Astrocyte of the cerebellum (primary cell): ENCODE results near the gene TOR2A.

Experiments used
- DNase-seq: peaks from one replicate; pipeline ENCODE4 v3.0.0-alpha.2; 2011; ENCODE audit warnings: low read depth
- H3K4me3 ChIP-seq: 2 replicates; pipeline ENCODE4 v1.5.1; 2011; ENCODE audit warnings: mild to moderate bottlenecking, low read depth, low read length, moderate library complexity
- CTCF ChIP-seq: IDR thresholded peaks from 2 replicates; pipeline ENCODE4 v1.5.1; 2012; ENCODE audit warnings: low read length, low read depth, moderate library complexity, mild to moderate bottlenecking; ENCODE audit errors: missing control alignments
- in situ Hi-C: cut with HindIII; loops from 2 replicates; pipeline ENCODE4 v1.10.0; 2017; ENCODE audit warnings: low sequenced_read_pairs

TOR2A gene

DNA sequence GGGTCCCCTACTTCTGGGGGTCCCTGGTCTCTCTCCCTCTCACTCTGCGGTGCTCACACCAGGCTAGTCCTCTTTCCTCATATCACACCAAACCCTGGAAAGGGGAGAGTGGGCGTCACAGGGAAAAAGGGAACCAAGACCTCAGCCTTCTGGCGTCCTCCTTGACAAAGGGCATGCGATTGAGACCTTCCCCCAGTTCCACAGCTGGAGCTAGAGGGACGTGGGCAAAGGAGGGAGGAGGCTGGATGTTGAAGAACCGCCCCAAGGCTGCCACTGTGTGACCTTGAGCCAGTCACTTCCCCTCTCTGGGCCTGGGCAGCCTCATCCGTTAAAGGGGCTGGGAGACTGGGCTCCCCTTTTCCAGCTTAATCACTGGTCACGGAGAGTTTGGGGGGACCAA lies 18.5 kb upstream of the TOR2A start:
- in situ Hi-C loops: no loop called here
- no peak for TF ChIP-seq CTCF
- DNase-seq: no peak
- no peak overlapping the region for H3K4me3 ChIP-seq

- no peak overlapping the region for H3K4me3 ChIP-seq
- DNase-seq: no peak
- no peak for TF ChIP-seq CTCF
- in situ Hi-C loops: no loop called here
Observed at GRCh38 chr9:127753148-127753547, 18.1 kb upstream of the TOR2A start.

- in situ Hi-C loops: no loop called here
- no peak for DNase-seq
- no peak for TF ChIP-seq CTCF
- H3K4me3 ChIP-seq: no peak overlapping the region
Observed at GRCh38 chr9:127751269-127752054, 16.4 kb upstream of the TOR2A start.

DNA sequence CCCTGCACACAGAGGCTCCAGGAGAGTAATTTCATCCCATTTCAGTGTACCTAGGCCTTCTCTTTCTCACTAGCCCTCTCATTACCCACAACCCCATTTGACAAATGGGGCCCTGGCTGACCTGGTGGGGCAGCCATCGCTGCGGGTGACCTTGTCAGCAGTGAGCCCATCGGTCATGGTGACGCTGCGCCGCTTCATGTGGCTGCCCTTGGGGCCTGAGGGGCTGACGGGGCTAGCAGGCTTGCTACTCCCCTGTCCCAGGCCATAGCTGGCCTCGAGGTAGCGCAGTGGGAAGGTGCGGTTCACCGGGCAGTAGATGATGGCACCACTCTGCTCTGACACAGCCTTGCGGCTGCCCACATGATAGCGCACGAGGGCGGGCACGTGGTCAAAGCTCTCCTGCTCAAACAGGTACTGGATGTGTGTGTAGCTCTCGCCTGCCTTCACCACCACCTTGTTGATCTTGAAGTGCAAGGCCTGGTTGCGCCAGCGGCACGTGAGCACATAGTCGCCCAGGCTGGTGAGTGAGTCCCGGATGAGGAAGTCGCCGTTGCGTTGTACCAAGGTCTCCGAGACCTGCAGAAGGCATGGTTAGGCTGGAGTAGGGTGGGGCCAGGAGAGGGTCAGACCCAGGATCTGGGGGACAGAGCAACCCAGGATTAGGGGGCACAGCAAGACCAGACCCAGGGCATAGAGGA lies 14.1 kb upstream of the TOR2A start:
- TF ChIP-seq CTCF: no peak
- in situ Hi-C loops: no loop called here

DNA sequence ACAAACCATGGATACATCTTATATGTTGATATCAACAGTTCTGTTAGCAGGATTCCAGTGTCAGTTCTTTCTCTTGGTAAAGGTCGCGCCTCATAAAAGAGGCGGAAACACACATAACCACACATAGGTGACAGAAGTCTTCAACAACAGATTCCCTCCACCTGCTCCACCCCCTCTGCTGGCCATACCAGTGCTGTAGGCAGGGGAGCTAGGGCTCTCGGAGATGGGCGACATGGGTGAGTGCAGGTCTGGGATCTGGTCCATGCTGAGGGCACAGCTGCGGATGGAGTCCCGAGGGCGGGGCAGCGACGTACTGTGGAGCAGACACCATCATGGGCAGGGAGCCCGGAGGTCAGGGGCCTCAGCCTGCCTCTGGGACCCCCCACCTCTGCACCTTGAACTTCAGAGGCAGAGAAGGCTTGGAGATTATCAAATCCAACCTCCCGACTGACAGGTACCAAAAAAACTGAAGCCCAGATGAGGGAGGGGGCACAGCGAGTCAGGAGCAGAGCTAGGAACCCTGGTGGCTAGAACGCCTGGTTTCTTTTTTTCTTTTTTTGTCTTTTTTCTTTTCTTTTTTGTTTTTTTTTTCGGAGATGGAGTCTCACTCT lies 12.0 kb upstream of the TOR2A start:
- no peak for DNase-seq
- in situ Hi-C loops: no loop called here
- no peak for TF ChIP-seq CTCF
- no peak overlapping the region for H3K4me3 ChIP-seq

More for the DNA sequence above, 14.1 kb upstream of the TOR2A start:
- no peak for DNase-seq
- H3K4me3 ChIP-seq: no peak overlapping the region

DNA sequence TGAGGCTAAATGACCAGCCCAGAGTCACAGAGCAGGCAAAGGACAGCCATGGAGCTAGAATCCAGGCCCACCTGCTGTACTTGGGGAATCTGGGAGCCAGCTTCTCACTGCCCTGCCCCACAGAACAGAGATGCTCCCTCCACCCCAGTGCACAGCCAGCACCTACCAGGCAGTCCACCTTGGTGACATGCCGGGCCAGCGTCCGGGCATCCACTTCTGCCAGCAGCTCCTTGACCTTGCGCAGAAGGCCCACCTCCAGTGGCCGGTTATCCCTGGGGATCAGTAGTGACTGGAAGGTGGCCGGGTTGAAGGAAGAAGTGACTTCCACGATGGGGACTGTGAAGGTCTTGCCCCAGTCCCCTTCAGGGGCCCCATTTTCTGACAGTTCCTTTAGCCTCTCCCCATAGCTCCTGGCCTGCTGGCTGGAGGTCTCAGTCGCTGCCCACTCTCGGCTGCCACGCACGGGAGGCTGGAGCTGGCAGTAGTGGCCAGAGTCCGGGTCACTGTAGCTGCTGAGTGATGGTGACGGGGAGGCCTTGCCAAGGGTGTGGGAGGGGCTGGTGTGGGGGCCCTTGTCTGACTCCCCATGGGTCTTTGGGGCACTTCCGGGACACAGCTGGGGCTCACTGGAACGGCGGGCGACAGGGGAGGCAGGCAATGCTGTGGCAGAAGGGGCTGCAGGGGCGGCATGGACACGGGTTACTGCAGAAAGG lies 9.5 kb upstream of the TOR2A start:
- TF ChIP-seq CTCF: no peak
- no peak overlapping the region for H3K4me3 ChIP-seq
- DNase-seq: no peak
- in situ Hi-C loops: no loop called here
